Dedifferentiated amniotic fluid mesenchymal stem cell (primary cell): ENCODE measurements around the gene RYR2.
"Not testable (repeated sequence)": the region's sequence is repeated elsewhere in the genome, so short reads cannot be mapped to it uniquely, and the experiment has no call there.

ENCODE experiments used
- DNase-seq: peaks from one replicate; pipeline ENCODE4 v3.0.0-alpha.2; 2016; ENCODE audit errors: extremely low spot score

RYR2 gene

DNA sequence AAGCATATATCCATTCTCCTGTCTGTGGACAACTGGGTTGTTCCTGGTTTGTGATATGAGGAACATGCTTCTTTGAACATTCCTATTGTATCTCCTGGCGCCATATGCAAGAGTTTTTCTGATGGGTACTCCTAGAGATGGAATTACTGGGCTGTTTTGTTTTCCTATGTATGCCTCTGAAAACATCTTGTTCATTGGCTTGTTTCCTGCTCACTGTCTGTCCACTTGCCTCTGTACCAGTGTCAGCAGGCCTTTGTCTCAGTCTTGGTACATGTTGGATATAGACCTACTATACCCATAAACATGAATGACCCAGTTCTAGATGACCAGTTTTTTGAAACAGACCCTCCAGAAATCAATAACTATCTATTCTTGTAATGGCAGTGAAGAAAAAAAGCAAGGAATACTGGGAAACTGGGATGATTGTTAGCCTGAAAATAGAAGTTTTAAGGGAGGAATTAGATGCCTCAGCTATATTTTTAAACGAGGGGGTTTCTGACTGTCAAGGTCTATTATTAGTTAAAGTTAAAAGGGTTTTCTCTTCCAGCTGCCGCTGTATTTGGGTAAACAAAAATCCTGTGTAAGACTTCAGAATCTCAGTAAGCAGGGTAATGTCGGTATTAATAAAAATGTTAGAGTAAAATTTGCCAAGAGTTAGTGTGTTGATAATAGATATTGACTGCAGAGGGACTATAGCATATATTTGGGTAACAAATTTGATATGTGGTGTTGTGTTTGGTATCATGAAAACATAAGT is 103.6 kb downstream of the RYR2 start:
- DNase-seq = no peak

DNA sequence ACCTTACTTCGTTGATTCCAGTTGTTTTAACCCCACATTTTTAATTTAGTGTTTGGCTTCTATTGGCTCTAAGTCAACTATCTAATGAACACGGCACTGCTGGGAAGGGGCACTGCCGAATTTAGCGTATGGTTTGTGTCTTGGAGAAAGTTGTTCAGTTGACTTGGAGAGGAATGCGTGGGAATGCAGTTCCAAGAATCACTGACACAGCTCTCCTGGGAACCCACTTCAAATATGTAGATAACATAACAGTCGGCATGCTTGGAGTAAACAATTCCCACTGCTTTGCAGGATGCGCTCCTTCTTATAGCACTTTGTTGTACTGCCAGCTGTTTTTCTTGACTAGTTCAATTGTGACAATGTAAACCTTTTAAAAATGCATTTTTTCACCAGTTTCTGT is 104.3 kb downstream of the RYR2 start:
- no peak for DNase-seq

DNA sequence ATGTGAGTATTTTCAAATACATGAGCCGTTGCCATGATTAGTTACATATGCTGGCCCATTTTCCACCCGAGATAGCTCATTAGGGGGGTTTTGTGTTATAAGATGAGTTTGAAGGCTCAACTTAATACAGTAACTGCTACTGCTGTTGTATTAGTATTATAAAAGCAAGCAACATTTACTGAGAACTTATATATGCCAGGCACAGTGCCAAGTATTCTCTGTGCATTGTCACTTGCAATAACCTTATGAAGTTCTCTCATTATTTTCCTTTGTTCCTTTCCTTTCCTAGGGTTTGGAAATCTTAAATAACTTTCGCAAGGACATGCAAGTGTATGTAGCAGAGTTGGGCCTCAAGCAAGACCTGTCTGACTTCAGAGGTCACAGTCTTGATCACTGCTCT is 107.9 kb downstream of the RYR2 start:
- DNase-seq = no peak

DNA sequence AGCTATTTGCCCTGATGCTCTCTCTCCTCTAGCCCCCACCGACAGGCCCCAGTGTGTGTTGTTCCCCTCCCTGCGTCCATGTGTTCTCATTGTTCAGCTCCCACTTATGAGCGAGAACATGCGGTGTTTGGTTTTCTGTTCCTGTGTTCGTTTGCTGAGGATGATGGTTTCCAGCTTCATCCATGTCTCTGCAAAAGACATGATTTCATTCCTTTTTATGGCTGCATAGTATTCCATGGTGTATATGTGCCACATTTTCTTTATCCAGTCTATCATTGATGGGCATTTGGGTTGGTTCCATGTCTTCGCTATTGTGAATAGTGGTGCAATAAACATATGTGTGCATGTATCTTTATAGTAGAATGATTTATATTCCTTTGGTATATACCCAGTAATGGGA is 110.0 kb downstream of the RYR2 start:
- not testable (repeated sequence) for DNase-seq

DNA sequence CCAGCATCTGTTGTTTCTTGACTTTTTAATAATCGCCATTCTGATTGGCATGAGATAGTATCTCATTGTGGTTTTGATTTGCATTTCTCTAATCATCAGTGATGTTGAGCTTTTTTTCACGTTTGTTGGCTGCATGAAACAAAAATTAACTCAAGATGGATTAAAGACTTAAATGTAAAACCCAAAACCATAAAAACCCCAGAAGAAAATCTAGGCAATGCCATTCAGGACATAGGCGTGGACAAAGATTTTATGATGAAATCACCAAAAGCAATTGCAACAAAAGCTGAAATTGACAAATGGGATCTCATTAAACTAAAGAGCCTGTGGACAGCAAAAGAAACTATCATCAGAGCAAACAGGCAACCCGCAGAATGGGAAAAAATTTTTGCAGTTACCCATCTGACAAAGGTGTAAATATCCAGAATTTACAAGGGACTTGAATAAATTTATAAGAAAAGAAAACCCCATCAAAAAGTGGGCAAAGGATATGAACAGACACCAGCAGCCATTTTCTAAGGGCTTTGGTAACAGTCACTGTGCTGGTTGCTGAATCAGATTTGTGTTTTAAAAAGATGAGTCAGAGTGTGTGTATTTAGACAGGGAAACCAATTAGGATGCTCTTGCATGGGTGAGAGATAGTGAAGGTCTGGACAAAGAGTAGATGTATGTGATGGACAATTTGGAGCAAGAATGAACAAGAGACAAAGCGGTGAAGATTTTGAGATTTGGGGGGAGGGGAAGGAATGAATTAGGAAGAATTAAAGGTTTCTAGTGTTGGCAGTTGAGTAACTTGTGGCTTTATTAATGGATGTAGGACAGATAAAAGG is 110.7 kb downstream of the RYR2 start:
- no peak for DNase-seq

- no peak for DNase-seq
Observed at GRCh38 chr1:237154157-237154556, 112.2 kb downstream of the RYR2 start.

GRCh38 chr1:237164406-237165352 is 122.7 kb downstream of the RYR2 start:
- DNase-seq = no peak

- no peak for DNase-seq
Observed at GRCh38 chr1:237166086-237166485, 124.1 kb downstream of the RYR2 start.

GRCh38 chr1:237166593-237167101 is 124.7 kb downstream of the RYR2 start:
- DNase-seq = no peak

DNA sequence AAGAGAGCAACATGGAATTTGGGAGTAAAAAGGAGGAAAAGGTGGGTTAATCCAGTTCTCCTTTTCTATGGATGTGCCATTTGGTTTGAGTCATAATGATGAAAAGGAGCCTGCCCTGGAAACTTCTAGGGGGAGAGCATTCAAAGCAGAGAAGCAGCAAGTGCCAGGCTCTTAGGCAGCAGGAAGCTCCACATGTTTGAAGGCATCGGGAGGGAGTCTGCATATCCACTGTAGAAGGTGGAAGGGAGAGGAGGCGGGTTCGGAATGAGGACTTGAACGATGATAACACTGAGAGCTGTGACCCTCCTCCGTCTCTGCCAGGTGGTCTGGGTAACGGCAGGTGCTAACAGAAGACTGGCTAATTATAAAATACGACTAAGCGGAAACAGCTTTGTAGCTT is 128.2 kb downstream of the RYR2 start:
- DNase-seq = no peak

GRCh38 chr1:237171454-237172117 is 129.6 kb downstream of the RYR2 start:
- no peak for DNase-seq

DNA sequence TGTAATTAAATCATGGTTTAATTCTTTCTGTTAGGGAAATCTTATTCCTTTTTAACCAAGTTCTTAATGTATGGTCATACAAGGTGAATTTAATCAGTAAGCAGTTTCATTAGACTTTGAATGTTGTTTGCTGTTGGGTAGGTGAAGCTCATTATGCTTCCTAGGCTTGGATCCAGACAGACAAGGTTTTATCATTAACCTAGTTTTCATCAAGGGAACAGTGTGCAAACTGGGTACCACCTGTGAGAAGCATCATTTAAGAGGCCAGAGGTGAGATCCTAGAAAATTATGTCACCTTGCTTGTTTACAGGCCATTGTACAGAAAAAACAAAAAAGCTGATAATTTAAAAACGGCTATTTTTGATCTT is 130.1 kb downstream of the RYR2 start:
- DNase-seq = no peak

- DNase-seq = no peak
Observed at GRCh38 chr1:237179503-237179902, 137.5 kb downstream of the RYR2 start.

- DNase-seq = no peak
Observed at GRCh38 chr1:237180256-237180655, 138.3 kb downstream of the RYR2 start.

DNA sequence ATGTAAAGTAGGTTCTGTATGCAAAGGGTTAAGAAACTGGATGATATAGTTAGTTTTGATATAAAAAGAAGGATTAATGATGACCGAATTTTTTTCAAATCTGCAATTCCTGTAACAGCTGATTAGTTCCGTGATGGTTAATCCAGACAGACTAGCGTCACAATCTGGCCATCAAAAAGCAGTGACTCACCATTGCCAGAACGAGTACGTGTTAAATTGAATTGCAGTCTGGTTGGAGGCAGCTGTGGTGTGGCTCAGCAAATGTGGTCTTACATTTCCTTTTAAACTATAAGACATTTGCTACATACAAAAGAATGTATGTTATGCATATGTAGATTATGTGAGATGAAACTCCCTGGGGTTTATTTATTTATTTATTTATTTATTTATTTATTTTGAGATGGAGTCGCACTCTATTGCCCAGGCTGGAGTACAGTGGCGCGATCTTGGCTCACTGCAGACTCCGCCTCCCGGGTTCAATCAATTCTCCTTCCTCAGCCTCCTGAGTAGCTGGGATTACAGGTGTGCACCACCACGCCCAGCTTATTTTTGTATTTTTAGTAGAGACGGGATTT is 139.8 kb downstream of the RYR2 start:
- no peak for DNase-seq

- no peak for DNase-seq
Observed at GRCh38 chr1:237183963-237184540, 142.1 kb downstream of the RYR2 start.

DNA sequence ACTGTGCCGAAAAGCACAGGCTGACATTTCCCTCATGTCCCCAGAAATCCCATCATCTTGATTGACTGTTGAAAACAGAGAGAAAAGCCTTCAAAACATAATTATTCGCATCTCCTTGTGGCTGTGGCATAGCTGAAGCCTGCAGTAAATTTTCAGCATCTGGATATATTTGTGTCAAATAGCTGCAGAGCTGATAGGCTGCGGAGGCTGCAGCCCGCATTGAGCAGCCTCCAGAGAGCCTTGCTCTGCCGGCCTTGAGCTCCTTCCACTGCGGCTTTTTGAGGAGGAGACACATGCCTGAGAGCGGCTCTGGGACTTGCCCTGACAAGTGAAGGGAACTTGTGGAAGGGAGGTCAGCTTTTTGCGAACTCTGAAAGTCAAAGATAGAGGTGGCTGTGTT is 144.7 kb downstream of the RYR2 start:
- DNase-seq = no peak

DNA sequence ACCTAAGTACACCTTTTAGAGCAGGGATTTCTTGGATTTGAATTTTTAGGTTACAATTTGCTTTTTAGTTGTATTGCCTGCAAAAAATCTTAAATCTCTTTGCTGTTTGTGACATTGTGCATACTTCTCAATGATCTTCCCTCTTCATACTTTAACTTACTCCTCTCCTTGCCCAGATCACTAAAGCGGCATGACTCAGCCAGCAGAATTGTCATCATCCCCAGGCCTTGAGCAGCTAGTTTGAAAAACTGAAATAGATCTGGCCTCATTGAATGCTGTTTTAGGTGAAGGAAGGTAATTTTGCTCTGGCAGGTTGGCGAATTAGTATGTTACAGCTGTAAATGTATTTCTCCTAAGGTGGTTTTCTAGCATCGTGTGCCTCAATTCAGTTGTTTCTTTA is 145.9 kb downstream of the RYR2 start:
- no peak for DNase-seq

GRCh38 chr1:237191403-237191802 is 149.4 kb downstream of the RYR2 start:
- no peak for DNase-seq
